H1 (cell line): Measurements from ENCODE around the gene NT5DC1. TPM values are rescaled to one million over a fixed set of nuclear protein-coding genes. Genes with fewer than 3 reads are reported as not detected.

Source experiments
- CTCF ChIA-PET: fragments of 300-600 bp; sonication (Branson Sonifier 250); formaldehyde crosslinking; loops from one replicate; lab custom pipeline; 2021; ENCODE audit not compliant: partially characterized antibody; lab: Charles Lee
- POLR2A ChIA-PET: fragments of 300-600 bp; sonication (Branson Sonifier 250); formaldehyde crosslinking; loops from one replicate; lab custom pipeline; 2021; ENCODE audit warnings: inconsistent platforms; ENCODE audit not compliant: partially characterized antibody; lab: Charles Lee
- DNase-seq, 2 experiments: peaks; one replicate each; pipeline versions ENCODE4 v3.0.0 to v3.0.0-alpha.2; 2010 to 2022; ENCODE audit warnings: low spot score in 2 of 2, low read depth in 1 of 2, mixed read lengths in 1 of 2
- FAIRE-seq: peaks from 2 replicates; lab custom pipeline; 2011; peaks lifted over from hg19 to GRCh38; lab: Jason Lieb, UNC
- H2AFZ ChIP-seq: 2 replicates; pipeline ENCODE4 v1.8.1; 2012; ENCODE audit warnings: low read length, inconsistent platforms
- H2AK5ac ChIP-seq: 2 replicates; pipeline ENCODE4 v1.6.1; 2013; ENCODE audit warnings: low read depth, low read length
- H2BK120ac ChIP-seq: replicated peaks from 2 replicates; pipeline ENCODE3; 2013; ENCODE audit warnings: low read depth, low read length, inconsistent platforms
- H2BK12ac ChIP-seq: 2 replicates; pipeline ENCODE4 v1.6.1; 2013; ENCODE audit warnings: low read depth, low read length
- H2BK15ac ChIP-seq: 2 replicates; pipeline ENCODE4 v1.6.1; 2013; ENCODE audit warnings: low read length
- H2BK20ac ChIP-seq: 2 replicates; pipeline ENCODE4 v1.6.1; 2013; ENCODE audit warnings: low read length
- H2BK5ac ChIP-seq: 2 replicates; pipeline ENCODE4 v1.6.1; 2013; ENCODE audit warnings: low read depth, low read length
- H3K14ac ChIP-seq: 2 replicates; pipeline ENCODE4 v1.6.1; 2013; ENCODE audit warnings: inconsistent platforms; ENCODE audit not compliant: insufficient read length
- H3K18ac ChIP-seq: 2 replicates; pipeline ENCODE4 v1.6.1; 2013; ENCODE audit warnings: low read length; ENCODE audit errors: extremely low read depth
- H3K23ac ChIP-seq: 2 replicates; pipeline ENCODE4 v1.6.1; 2013; ENCODE audit warnings: inconsistent platforms; ENCODE audit not compliant: insufficient read length
- H3K23me2 ChIP-seq: 2 replicates; pipeline ENCODE4 v1.6.1; 2013; ENCODE audit warnings: low read depth, low read length
- H3K27ac ChIP-seq: 2 replicates; pipeline ENCODE4 v1.6.1; 2011; ENCODE audit warnings: low read depth, low read length, inconsistent platforms
- H3K27me3 ChIP-seq, 4 experiments: replicated peaks in 1 of 4; 1 replicate in 1 of 4; 2 replicates in 3 of 4; pipeline versions ENCODE4 v1.6.1 to v1.8.1; 2011 to 2013; ENCODE audit warnings: low read length in 3 of 4, mild to moderate bottlenecking in 3 of 4, inconsistent platforms in 2 of 4, mixed read lengths in 2 of 4, moderate library complexity in 1 of 4; ENCODE audit not compliant: control insufficient read depth in 3 of 4, insufficient read depth in 3 of 4; ENCODE audit errors: extremely low read depth in 1 of 4
- H3K36me3 ChIP-seq, 4 experiments: 2 replicates each; pipeline versions ENCODE4 v1.6.1 to v1.8.1; 2011 to 2013; ENCODE audit warnings: mild to moderate bottlenecking in 4 of 4, low read length in 3 of 4, moderate library complexity in 2 of 4, control low read depth in 1 of 4, inconsistent platforms in 1 of 4; ENCODE audit not compliant: insufficient read depth in 4 of 4, control insufficient read depth in 2 of 4
- H3K4ac ChIP-seq: replicated peaks from 2 replicates; pipeline ENCODE3; 2013; ENCODE audit warnings: low read length, low read depth, mixed read lengths, inconsistent platforms; ENCODE audit not compliant: insufficient read length
- H3K4me1 ChIP-seq, 4 experiments: replicated peaks in 1 of 4; 1 replicate in 1 of 4; 2 replicates in 3 of 4; pipeline versions ENCODE4 v1.6.1 to v1.8.1; 2011 to 2013; ENCODE audit warnings: low read length in 3 of 4, inconsistent platforms in 2 of 4, mixed read lengths in 1 of 4; ENCODE audit not compliant: insufficient read depth in 4 of 4, control insufficient read depth in 3 of 4
- H3K4me2 ChIP-seq, 2 experiments: 2 replicates each; pipeline versions ENCODE4 v1.6.1 to v1.8.1; 2011 to 2013; ENCODE audit warnings: low read depth in 2 of 2, low read length in 2 of 2, control low read depth in 1 of 2, inconsistent platforms in 1 of 2, mild to moderate bottlenecking in 1 of 2; ENCODE audit not compliant: insufficient read depth in 1 of 2
- H3K4me3 ChIP-seq, 4 experiments: fragments of 200-600, 300-600 bp in 1 of 4; sonication (generic), shearing (Covaris generic), sonication (Bioruptor Twin) in 1 of 4; 2 replicates each; pipeline versions ENCODE4 v1.5.1 to v1.8.1; 2011 to 2016; ENCODE audit warnings: low read length in 4 of 4, low read depth in 3 of 4, control low read depth in 2 of 4, inconsistent platforms in 2 of 4, mild to moderate bottlenecking in 2 of 4, mixed read lengths in 1 of 4, moderate library complexity in 1 of 4; ENCODE audit not compliant: insufficient read depth in 2 of 4; ENCODE audit errors: extremely low read depth in 1 of 4
- H3K56ac ChIP-seq: replicated peaks from 2 replicates; pipeline ENCODE3; 2013; ENCODE audit warnings: low read depth, mild to moderate bottlenecking, mixed read lengths, low read length, inconsistent platforms; ENCODE audit not compliant: insufficient read length
- H3K79me1 ChIP-seq: 2 replicates; pipeline ENCODE4 v1.6.1; 2013; ENCODE audit warnings: low read depth, low read length, control low read depth
- H3K79me2 ChIP-seq, 2 experiments: 2 replicates each; pipeline versions ENCODE4 v1.6.1 to v1.8.1; 2012 to 2013; ENCODE audit warnings: low read length in 2 of 2, mild to moderate bottlenecking in 2 of 2, inconsistent platforms in 1 of 2; ENCODE audit not compliant: insufficient read depth in 2 of 2, control insufficient read depth in 1 of 2
- H3K9ac ChIP-seq, 4 experiments: replicated peaks in 1 of 4; 1 replicate in 1 of 4; 2 replicates in 3 of 4; pipeline versions ENCODE4 v1.6.1 to v1.8.1; 2011 to 2013; ENCODE audit warnings: low read depth in 3 of 4, low read length in 3 of 4, control low read depth in 2 of 4, mild to moderate bottlenecking in 2 of 4, moderate library complexity in 2 of 4, inconsistent platforms in 1 of 4; ENCODE audit errors: extremely low read depth in 1 of 4
- H3K9me3 ChIP-seq, 2 experiments: 2 replicates each; pipeline versions ENCODE4 v1.6.1 to v1.8.1; 2012 to 2013; ENCODE audit warnings: mild to moderate bottlenecking in 2 of 2, moderate library complexity in 2 of 2, control low read depth in 1 of 2, inconsistent platforms in 1 of 2, low read depth in 1 of 2, low read length in 1 of 2, mixed read lengths in 1 of 2; ENCODE audit not compliant: insufficient read depth in 2 of 2
- H4K20me1 ChIP-seq, 2 experiments: replicated peaks in 1 of 2; 2 replicates each; pipeline versions ENCODE3 to v1.8.1; 2011 to 2013; ENCODE audit warnings: inconsistent platforms in 2 of 2, low read length in 2 of 2, mild to moderate bottlenecking in 1 of 2; ENCODE audit not compliant: insufficient read depth in 2 of 2, control insufficient read depth in 1 of 2
- H4K5ac ChIP-seq: 2 replicates; pipeline ENCODE4 v1.6.1; 2013; ENCODE audit warnings: low read length, low read depth, mixed read lengths, inconsistent platforms; ENCODE audit not compliant: insufficient read length
- H4K8ac ChIP-seq: 2 replicates; pipeline ENCODE4 v1.8.0; 2013; ENCODE audit warnings: mild to moderate bottlenecking, moderate library complexity, low read length, inconsistent platforms; ENCODE audit not compliant: insufficient read depth; ENCODE audit errors: extremely low read depth
- H4K91ac ChIP-seq: replicated peaks from 2 replicates; pipeline ENCODE3; 2013; ENCODE audit warnings: low read length, mixed read lengths, inconsistent platforms; ENCODE audit not compliant: insufficient read length
- ATF3 ChIP-seq: IDR thresholded peaks from 2 replicates; pipeline ENCODE4 v1.6.1; 2011; ENCODE audit warnings: low read depth, mild to moderate bottlenecking, low read length; ENCODE audit not compliant: insufficient read depth
- CEBPB ChIP-seq: IDR thresholded peaks from 2 replicates; pipeline ENCODE4 v1.6.1; 2012; ENCODE audit warnings: low read depth, low read length
- GABPA ChIP-seq: IDR thresholded peaks from 2 replicates; pipeline ENCODE4 v1.6.1; 2011; ENCODE audit warnings: mild to moderate bottlenecking, low read length, moderate library complexity, borderline replicate concordance; ENCODE audit not compliant: insufficient read depth
- HDAC2 ChIP-seq, 2 experiments: fragments of 300-600 bp in 1 of 2; sonication (generic) in 1 of 2; IDR thresholded peaks; 2 replicates each; pipeline ENCODE4 v1.6.1; 2011 to 2012; ENCODE audit warnings: low read depth in 2 of 2, low read length in 2 of 2, mild to moderate bottlenecking in 2 of 2, moderate library complexity in 2 of 2, borderline replicate concordance in 1 of 2, inconsistent platforms in 1 of 2
- JUN ChIP-seq: IDR thresholded peaks from 2 replicates; pipeline ENCODE4 v1.6.1; 2011; ENCODE audit warnings: low read depth, mild to moderate bottlenecking, improper control_type of control experiment, low read length
- KDM1A ChIP-seq: fragments of 200-600, 300-600 bp; sonication (generic); IDR thresholded peaks from 2 replicates; pipeline ENCODE4 v1.7.1; 2016; ENCODE audit warnings: mild to moderate bottlenecking, low read length, borderline replicate concordance
- NRF1 ChIP-seq: IDR thresholded peaks from 2 replicates; pipeline ENCODE4 v1.6.1; 2011; ENCODE audit warnings: mild to moderate bottlenecking, low read depth, low read length, improper control_type of control experiment
- RFX5 ChIP-seq: IDR thresholded peaks from 2 replicates; pipeline ENCODE4 v1.6.1; 2011; ENCODE audit warnings: low read depth, low read length, improper control_type of control experiment, borderline replicate concordance
- TBP ChIP-seq: IDR thresholded peaks from 2 replicates; pipeline ENCODE4 v1.6.1; 2011; ENCODE audit warnings: low read depth, low read length, improper control_type of control experiment
- TCF12 ChIP-seq: IDR thresholded peaks from 2 replicates; pipeline ENCODE4 v1.6.1; 2011; ENCODE audit warnings: low read depth, mild to moderate bottlenecking, low read length
- YY1 ChIP-seq: IDR thresholded peaks from 2 replicates; pipeline ENCODE4 v1.6.1; 2011; ENCODE audit warnings: low read depth, mild to moderate bottlenecking, low read length
- WGBS, 2 experiments: shearing (Covaris generic) in 1 of 2; methylation state at CpG; one replicate each; pipeline versions ENCODE4 v1.1.6 to v1.1.7; 2013 to 2015; ENCODE audit warnings: low lambda C conversion rate in 2 of 2, mixed read lengths in 2 of 2, inconsistent platforms in 1 of 2, low coverage in 1 of 2, missing lambda C conversion rate in 1 of 2; ENCODE audit not compliant: insufficient replicate concordance in 2 of 2, insufficient coverage in 1 of 2, insufficient read length in 1 of 2; ENCODE audit errors: extremely low coverage in 1 of 2, missing lambda C conversion rate in 1 of 2; 5-methylcytosine and 5-hydroxymethylcytosine counted together
- polyA plus RNA-seq, 7 experiments: library from polyadenylated mRNA; depleted of rRNA in 3 of 7; stranded (reverse) in 5 of 7; unstranded in 2 of 7; fragments of >200 nt in 5 of 7; fragments of 200-250 nt in 2 of 7; gene quantifications; 1 replicate in 5 of 7; 2 replicates in 1 of 7; 4 replicates in 1 of 7; pipeline versions ENCODE4 v1.2.1 to v1.2.3, GENCODE V29; 2011 to 2013; ENCODE audit warnings: missing spikeins in 2 of 7, mixed read lengths in 2 of 7
- total RNA-seq: library from RNA; stranded (reverse); fragmentation: NEBNext Ultra II Directional; extraction: Animal tissue kit (Norgen Biotek cat#: 25700); gene quantifications from 2 replicates; pipeline ENCODE4 v1.2.1, GENCODE V29; 2021

Gene NT5DC1
- total and polyA plus RNA-seq, 2 of the 8 experiments (the other 6 are each of a cell fraction or from before 2014, with no cell fraction given): 25.3 to 72.7 TPM

GRCh38 chr6:116206231-116206903 lies 105.7 kb downstream of the NT5DC1 start:
- Histone ChIP-seq H3K56ac (no peak overlapping the region), H4K5ac (no peak overlapping the region), H2BK20ac (no peak overlapping the region), H3K4me3 (no peak overlapping the region), H3K4me2 (no peak overlapping the region), H3K9me3 (no peaks in the 10 kb centered on the region), H3K79me2 (no peaks in the 10 kb centered on the region), H4K20me1 (peaks cover 0 to 2% of the 10 kb centered on the region in 2 experiments), H3K27ac (no peak overlapping the region), H3K4me1 (no peaks in the 10 kb centered on the region), H2BK5ac (no peak overlapping the region), H3K9ac (no peak overlapping the region), H3K14ac (no peak overlapping the region), H3K4ac (no peak overlapping the region), H2AFZ (no peak overlapping the region), H2BK120ac (no peak overlapping the region), H3K18ac (no peak overlapping the region), H3K23me2 (no peaks in the 10 kb centered on the region), H4K91ac (no peak overlapping the region), H3K79me1 (no peaks in the 10 kb centered on the region), H2AK5ac (no peak overlapping the region), H3K27me3 (peaks cover 0 to 1% (median 0%) of the 10 kb centered on the region in 4 experiments; a peak in 1 of 7 replicates), H3K23ac (no peak overlapping the region), H3K36me3 (no peaks in the 10 kb centered on the region), H4K8ac (no peak overlapping the region), H2BK12ac (no peak overlapping the region), H2BK15ac (no peak overlapping the region)
- ChIA-PET POLR2A (no interaction called here), CTCF (interaction anchor here (2.3 to 2.6 kb wide), 2 partner anchors 8 to 12 kb away, joined by 6 to 13 read pairs; no protein-coding TSS in a partner anchor)
- TF ChIP-seq RFX5 (no peak), CEBPB (no peak), TBP (no peak), GABPA (no peak), JUN (no peak), NRF1 (no peak), ATF3 (no peak), TCF12 (no peak), KDM1A (no peak), HDAC2 (IDR thresholded peaks at IDR 0.05; ENCODE audit: borderline replicate concordance in 1 of 2, low read depth in 2 of 2, low read length in 2 of 2) (no peak), YY1 (no peak)
- WGBS, 2 experiments: 93% methylated on average over 1 of the region's 1 CpG; no CpG with 5 or more reads in 1 of the 2 experiments
- DNase-seq (no peak), FAIRE-seq (no peak)
